Stimulated activated CD4-positive, alpha-beta T cell treated with anti-CD3 and anti-CD28 coated beads, TNF-alpha, amount 100 ng/mL, for 24 hours (primary cell): Measurements from ENCODE around the gene DESI1.
"Not testable (repeated sequence)": the region's sequence is repeated elsewhere in the genome, so short reads cannot be mapped to it uniquely, and the experiment has no call there.

Experiments
- DNase-seq, 3 experiments: peaks; one replicate each; pipeline ENCODE4 v3.0.0-alpha.2; 2020; ENCODE audit warnings: low read depth in 3 of 3

The DESI1 gene

DNA sequence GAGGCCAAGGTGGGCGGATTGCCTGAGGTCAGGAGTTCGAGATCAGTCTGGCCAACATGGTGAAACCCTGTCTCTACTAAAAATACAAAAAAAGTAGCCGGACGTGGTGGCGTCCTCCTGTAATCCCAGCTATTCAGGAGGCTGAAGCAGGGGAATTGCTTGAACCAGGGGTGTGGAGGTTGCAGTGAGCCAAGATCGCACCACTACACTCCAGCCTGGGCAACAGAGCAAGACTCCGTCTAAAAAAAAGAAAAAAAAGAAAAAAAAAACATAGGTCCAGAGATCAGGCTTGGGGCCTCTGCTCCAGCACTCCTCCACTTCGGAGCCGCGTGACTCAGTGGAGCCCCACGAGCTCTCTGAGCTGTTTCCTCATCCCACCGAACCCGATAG lies 62.6 kb downstream of the DESI1 start:
- DNase-seq: not testable (repeated sequence)

- peak in 1 of 3 experiments; percentile 19 for DNase-seq
Measured at GRCh38 chr22:41557401-41558240, 63.2 kb downstream of the DESI1 start.

DNA sequence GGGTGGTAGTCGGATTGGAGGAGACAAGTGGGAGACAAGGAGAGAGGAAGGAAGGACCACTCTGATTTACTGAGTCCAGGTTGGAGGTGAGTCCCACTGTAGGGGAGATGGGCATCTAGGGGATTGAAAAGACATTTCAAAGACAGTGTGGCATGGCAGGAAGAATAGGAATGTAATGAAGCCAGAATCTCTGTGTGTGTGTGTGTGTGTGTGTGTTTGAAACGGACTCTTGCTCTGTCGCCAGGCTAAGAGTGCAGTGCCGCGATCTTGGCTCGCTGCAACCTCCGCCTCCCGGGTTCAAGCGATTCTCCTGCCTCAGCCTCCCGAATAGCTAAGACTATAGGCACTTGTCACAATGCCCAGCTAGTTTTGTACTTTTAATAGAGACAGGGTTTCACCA lies 64.3 kb downstream of the DESI1 start:
- DNase-seq: no peak

- no peak for DNase-seq
Measured at GRCh38 chr22:41555325-41555982, 65.4 kb downstream of the DESI1 start.

DNA sequence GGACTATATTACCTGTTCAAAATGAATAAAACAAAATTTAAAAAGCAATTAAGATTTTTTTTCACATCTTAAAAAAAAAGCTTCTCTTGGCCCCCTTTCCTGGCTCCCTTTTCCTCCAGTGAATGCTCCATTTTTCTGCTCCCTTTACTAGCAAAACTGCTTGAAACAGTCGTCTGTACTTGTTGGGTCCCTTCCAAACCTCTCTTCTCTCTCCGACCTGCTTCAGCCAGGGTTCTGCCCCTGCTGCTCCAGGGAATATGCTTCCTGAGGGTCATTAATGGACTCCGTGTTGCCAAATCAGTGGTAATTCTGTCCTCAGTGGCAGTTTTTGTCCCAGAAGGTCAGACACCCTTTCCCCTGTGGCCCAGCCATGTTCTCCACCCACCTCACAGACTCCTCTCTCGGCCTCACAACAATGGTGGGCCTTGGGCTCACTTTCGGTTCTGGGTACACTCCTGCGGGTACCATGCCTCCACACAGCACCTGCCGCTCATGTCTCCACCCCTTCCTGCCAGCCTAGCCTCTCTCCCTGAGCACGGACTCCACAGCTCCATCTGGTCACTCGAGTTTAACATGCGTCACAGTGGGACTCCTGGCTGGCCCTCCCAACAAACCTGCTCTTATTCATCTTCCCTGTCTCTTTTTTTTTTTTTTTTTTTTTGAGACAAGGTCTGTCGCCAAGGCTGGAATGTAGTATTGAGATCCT lies 68.8 kb downstream of the DESI1 start:
- DNase-seq: no peak

DNA sequence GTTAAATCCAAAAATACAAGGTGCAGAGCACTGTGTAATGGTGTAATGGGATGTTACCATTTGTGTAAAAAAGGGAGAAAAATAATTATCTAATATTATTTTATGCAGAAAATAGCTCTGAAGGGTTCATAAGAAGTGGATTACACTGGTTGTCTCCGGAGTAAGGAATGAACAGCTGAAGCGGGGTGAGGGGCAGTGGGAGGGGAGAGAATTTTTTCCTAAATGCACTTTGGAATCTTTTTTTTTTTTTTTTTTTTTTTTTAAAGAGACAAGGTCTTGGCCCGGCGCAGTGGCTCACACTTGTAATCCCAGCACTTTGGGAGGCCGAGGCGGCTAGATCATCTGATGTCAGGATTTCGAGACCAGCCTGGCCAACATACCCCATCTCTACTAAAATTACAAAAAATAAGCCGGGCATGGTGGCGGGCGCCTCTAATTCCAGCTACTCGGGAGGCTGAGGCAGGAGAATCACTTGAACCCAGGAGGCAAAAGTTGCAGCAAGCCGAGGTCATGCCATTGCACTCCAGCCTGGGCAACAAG lies 69.8 kb downstream of the DESI1 start:
- no peak for DNase-seq

DNA sequence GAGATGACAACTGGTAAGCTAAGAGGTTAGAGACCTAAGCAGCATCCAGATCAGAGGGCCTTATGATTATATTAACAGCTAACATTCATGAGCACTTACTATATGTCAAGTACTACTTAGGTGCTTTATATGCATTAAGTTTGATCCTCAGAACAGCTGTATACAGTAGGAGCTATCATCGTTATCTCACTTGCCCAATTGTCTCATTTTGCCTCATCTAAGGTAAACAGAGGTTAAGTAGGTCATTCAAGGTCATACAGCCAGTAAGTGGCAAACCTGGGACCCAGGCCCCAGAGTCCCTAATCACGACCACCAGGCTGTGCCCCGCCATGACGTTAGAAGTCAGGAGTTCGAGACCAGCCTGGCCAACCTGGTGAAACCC lies 72.0 kb downstream of the DESI1 start:
- no peak for DNase-seq
